Stimulated activated CD4-positive, alpha-beta T cell treated with anti-CD3 and anti-CD28 coated beads, TNF-alpha, amount 100 ng/mL, for 48 hours (primary cell): ENCODE data around the gene CD101.

Experiments used
- DNase-seq, 3 donors: peaks; one replicate each; pipeline ENCODE4 v3.0.0-alpha.2; 2020; ENCODE audit warnings: low read depth in 3 of 3

CD101 gene

DNA sequence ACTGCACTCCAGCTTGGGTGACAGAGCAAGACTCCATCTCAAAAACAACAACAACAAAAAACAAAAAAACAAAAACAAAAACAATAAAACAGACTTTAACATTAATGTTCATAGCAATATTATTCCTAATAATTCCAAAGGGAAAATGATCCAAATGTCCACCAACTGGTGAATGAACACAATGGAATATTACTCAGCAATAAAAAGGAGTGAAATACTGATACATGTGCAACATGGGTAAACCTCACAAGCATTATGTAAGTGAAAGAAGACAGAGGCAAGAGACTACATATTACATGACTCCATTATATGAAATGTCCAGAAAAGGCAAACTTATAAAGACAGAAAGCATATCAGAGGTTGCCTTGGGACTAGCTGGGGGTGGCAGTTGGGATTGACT lies 52.5 kb downstream of the CD101 start:
- no peak for DNase-seq

DNA sequence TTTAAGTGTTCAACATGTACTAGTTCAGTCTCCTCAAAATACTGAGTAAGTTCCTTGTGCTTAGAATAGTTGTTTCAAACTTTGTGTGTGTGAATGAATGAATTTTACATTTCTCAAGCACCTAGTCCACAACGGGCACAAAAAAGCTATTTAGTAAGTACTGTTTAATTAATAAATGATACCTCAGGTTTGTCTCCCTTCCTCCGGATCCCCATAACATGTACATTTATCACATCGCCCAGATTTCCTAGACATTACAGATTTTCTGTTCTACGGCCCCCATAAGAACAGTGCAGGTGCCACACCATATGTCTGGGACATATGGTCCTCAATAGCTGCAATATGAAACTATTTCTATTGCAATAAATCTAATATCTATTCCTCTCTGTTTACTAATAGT lies 57.2 kb downstream of the CD101 start:
- no peak for DNase-seq

DNA sequence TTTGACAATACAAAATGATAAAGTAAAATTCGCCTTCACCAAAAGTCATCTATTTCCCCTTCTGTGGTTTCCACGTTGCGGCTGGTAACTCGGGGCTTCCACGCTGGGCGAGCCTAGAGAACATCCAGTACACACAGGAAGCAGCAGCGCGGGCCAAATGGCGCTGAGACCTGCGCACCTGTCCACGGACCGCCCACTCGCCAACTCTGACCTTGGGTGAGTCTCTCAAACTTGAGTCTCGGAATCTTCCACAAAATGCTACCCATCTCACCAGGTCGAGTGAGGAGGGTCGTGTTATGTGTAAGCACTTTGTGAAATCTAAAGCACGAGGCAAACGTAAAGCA lies 57.7 kb downstream of the CD101 start:
- peak in 2 of 3 donors; percentile 47 to 64 for DNase-seq

DNA sequence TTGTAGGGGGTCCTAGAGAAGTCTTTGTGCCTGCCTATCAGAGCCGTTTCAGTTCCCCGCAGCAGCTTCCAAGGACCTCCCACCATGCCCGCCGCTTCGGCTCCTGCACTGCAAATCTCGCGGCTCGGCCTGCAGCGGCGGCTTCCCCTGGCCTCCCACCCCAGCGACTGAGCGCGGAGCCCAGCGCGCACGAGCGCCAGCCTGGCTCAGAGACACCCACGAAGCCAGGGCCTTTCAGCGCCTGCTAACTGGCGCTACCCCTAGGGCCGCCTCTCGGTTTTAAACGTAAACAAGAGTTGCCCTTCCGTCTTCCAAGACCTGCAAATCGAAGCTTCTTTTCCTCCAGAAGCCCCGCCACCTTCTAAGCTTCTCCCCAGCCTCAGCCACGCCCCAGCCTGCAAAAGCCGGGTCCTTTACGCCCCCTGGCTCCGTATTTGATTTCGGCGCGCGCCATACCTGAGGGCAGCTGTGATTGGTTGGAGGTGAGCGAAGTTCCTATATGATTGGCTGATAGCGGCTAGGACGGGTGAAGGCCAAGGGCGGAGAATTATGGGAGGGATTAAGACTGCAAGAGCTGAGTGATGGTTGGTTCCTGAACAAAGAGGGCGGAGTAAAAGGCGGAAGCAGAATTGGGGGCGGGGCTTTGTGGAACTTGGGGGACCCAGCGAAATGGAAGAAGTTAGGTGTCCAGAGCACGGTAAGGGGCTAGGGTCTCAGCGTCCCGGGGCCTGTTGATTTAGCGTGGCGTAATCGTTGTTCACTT lies 58.3 kb downstream of the CD101 start, which contains the start of gene TTF2:
Gene TTF2 (plus strand): TSS at position 649 of the 763 bp plus-strand sequence. CDS start 21 bp downstream, at position 670.
- peak; percentile 93 to 96 (median 94) for DNase-seq

DNA sequence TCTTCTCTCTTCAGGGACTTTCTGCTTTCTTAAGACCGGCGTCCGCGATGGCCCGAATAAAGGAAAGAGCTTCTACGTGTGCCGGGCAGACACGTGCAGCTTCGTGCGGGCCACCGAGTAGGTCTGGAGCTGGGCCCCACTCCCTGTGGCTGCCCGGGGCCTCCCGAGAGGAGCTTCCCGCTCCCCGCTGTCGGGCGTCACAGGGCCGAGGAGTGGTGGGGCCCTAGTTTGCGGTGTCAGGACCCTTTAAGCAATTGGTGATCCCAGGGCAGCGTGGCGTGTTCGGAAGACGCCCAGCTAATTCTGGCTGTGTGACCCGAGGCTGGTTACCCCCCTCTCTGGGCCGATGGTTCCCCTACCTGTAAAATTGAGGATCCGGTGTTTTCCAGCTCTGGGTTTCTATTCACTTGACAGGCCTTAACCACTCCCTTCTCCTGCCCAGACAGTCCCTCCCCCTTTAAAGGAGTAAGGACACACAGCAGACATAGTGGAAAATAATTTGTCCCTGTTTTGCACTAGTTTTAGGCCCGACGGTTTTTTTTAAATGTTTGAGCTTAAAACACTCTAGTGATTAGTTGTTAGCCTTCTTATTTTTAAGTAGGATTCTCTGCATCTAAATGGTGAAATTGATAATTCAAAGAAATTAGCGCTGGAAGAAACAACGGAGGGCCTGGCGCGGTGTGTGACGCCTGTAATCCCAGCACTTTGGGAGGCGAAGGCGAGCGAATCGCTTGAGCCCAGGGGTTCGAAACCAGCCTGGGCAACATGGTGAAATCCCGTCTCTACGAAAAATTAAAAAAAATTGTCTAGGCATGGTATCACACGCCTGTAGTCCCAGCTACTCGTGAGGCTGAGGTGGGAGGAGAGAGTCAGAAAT lies 59.1 kb downstream of the CD101 start:
- no peak for DNase-seq

DNA sequence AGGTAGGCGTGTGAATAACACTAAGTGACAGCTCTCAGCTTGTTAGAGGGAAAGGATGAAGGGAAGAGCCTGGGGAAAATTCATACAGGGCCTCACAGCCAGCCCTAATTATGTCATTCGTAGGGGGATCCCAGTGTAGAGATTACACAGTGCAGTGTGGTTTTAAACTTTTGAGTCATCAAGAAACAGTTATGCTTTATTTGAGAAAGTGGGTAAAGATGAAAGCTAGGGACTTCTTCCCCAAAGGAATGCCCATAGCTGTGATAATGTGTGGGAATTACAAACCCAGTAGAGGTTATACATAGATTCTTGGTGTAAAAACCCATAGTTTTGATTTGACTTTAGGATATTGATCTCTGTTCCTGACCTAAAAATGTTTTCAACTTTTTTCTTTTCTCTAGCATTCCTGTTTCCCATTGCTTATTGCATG lies 60.4 kb downstream of the CD101 start:
- no peak for DNase-seq

DNA sequence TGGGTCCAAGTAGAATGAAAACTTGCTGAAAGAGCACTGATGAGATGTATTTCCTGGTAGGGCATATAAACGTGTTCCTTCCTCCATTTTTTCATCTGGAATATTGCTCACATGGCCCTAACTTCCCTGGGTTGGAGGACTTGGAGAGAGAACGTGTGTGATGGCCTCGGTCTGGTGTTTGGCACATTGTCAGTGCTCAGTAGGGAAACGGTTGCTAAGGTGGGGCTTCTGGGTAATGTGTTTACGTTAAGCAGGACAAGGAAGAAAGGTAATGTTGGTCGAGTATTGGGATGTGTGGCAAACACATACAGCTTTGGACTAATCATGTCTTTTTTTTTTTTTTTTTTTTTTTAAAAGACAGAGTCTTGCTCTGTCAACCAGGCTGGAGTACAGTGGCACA lies 64.8 kb downstream of the CD101 start:
- DNase-seq = no peak

DNA sequence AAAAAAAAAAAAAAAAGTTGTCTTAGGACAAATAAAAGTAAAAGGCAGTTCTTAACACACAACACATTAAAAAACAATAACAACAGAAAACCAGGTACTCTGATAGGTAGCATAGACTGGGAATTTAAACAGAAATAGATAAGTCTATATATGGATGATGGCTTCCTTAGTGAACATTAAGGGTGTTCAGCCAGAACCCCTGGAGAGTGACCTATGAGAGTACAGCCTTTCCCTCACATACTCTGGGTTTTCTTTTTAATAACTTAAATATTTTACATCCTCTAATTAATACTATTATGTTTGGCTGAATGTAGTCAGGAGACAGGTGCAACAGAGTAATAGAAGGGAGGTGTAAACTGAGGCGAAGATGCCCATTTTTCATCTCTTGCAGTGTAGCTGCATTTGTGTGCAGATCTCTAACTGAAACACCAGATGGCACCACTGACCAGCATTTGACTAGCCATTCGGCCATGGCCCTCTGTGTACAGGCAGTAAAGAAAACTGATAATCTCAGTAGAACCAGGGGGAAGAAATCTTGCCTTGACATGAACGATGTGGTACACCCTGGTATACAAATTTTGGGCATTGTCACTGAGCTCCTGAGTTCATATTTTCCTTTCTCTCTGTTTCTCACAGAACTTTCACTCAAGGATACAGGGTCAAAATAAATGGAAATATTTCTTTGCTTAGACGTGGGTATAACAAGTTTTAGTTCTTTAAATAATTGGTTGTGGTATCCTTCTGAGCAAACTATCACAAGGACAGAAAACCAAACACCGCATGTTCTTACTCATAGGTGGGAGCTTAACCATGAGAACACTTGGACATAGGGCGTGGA lies 66.2 kb downstream of the CD101 start:
- DNase-seq = no peak

DNA sequence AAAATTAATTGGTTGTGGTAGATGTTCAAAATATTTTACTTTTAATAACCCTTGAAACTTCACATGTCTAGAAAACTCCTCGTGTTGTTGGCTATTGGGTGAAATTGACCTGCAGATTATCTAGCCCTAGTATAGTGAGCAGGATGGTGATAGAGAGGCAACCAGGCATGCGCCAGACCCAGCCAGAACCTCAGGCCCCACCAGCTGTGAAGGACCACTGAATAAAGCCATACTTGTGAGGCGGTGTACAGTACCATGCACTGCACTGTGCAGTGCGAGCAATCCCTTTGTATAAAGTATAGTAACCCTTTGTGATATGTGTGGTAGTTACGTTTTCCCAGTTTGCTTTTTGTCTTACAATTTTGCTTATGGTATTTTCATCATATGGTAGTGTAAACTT lies 67.0 kb downstream of the CD101 start:
- DNase-seq = no peak

DNA sequence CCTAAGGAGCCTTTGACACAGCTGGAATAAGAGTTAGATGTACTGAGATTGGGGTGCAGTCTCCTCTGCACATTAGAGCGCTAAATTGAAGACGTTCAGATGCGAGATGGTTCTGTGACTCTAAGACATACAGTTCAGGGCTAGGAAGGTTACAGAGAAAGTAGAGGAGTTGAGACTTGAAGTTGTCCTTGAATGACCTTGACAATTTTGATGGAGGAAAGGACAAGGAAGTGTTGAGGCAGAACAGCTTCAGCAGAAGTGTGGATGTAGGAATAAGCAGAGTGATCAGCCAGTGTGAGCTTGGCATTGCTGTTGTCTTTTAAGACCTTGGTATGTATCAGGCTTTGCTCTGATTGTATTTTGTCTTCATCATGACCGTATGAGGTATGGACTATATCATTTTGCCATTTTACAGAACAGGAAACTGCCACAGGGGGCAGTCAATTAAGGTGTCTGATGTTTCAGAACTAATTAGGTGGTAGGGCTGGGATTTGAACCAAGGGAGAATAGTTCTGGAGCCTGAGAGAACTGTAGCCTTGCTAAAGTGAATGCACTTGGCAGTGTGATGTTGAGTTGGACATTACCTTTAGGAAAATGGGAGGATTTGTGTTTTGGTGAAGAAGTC lies 67.8 kb downstream of the CD101 start:
- DNase-seq = no peak

DNA sequence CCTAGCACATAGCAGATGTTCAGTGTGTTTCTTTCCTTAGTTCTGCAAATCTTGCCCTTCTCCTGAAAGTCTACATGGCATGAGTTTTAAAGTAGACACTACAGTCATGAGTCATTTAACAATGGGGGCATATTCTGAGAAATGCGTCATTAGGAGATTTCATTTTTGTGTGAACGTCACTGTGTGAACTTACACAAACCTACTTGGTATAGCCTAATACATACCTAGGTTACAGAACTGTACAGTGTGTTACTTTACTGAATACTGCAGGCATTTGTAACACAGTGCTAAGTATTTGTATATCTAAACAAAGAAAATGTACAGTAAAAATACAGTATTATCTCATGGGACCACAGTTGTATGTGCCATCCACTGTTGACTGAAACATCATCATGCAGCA lies 68.6 kb downstream of the CD101 start:
- DNase-seq = no peak

DNA sequence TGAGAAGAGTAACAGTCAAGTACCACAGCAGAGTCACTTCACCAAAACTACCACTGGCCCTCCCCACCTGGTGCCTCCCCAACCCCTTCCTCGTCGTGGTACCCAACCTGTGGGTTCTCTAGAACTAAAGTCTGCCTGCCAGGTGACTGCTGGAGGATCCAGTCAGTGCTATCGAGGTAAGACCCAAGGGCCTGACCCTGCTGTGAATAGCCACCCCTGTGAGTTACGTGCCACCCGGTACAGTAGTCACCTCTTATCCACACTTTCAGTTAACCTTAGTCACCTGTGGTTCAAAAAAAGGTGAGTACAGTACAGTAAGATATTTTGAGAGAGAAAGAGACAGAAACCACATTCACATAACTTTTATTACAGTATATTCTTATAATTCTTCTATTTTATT lies 75.1 kb downstream of the CD101 start:
- DNase-seq = no peak

DNA sequence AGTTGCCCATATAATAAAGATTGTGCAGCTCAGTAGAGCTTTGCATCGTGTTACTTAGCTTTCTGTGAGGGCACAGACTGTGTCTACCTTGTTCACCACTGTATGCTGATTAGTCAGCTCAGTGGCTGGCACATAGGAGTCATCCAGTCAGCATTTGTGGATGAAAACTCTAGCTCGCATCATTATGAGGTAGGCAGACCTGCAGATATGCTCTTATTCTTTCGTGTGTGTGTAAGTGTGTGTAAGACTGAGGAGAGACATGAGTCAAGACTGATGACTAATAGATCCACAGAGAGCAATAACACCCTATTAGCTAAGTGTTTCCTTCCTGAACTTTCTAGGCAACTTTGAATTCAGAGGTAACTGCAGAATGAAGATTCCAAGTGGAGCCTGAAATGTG lies 75.7 kb downstream of the CD101 start:
- peak in 1 of 3 donors; percentile 51 for DNase-seq

DNA sequence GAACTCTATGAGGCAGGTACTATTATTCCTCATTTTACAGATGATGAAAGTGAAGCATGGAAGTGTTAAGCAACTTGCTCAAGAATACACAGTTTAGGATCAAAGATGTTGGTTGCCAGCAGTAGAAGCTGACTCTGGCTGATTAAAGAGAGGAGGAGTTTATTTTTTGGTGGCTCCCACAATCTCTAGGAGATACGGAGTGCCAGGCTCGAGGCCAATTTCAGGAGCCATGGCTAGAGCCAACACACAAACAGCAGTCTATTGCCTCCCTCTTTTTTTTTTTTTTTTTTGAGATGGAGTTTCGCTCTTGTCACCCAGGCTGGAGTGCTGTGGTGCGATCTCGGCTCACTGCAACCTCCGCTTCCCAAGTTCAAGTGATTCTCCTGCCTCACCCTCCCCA lies 78.2 kb downstream of the CD101 start:
- DNase-seq = no peak

DNA sequence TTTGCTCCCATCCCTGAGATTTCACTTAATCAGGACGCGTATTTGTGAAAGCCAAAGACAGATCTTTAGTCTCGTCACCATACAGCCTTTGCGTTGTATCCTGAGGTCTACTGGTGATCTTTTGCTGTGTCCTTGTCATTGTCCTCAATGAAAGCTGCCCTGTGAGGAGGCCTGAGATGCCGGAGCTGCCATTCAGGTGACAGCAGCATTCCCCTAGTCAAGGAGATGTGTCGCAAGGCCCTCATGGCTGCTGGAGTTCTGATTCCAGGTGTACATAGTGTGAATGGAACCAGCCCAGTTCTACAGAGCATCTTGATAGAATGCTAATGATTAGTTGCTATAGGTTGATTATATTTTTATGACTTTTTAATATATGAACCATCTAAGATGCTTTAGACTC lies 82.7 kb downstream of the CD101 start:
- DNase-seq = no peak
